Measurements from ENCODE around the gene MAP6D1.

Gene MAP6D1

GRCh38 chr3:183809270-183809669 is 16.1 kb downstream of the MAP6D1 start:
- no peaks in the 10 kb centered on the region for H3K27me3 ChIP-seq (ENCODE audit: control insufficient read depth, insufficient read depth, low read length)
- no peak overlapping the region for H3K4me3 ChIP-seq (ENCODE audit: low read length)
- H3K4me1 ChIP-seq (ENCODE audit: control insufficient read depth, insufficient read depth, low read length) = peaks cover 10% of the 10 kb centered on the region
- no peak overlapping the region for H3K9ac ChIP-seq (ENCODE audit: low read length)
- H3K9me3 ChIP-seq (ENCODE audit: control insufficient read depth, low read length) = no peaks in the 10 kb centered on the region
- peaks cover 10% of the 10 kb centered on the region for H3K36me3 ChIP-seq (ENCODE audit: control insufficient read depth, insufficient read depth, low read length)

- Histone ChIP-seq H3K9ac (ENCODE audit: low read length) (no peak overlapping the region), H3K9me3 (ENCODE audit: control insufficient read depth, low read length) (no peaks in the 10 kb centered on the region), H3K36me3 (ENCODE audit: control insufficient read depth, insufficient read depth, low read length) (peaks cover 10% of the 10 kb centered on the region), H3K4me1 (ENCODE audit: control insufficient read depth, insufficient read depth, low read length) (peaks cover 10% of the 10 kb centered on the region), H3K27me3 (ENCODE audit: control insufficient read depth, insufficient read depth, low read length) (no peaks in the 10 kb centered on the region), H3K4me3 (ENCODE audit: low read length) (no peak overlapping the region)
Observed at GRCh38 chr3:183808355-183808754, 17.0 kb downstream of the MAP6D1 start.

GRCh38 chr3:183807881-183808280 is 17.5 kb downstream of the MAP6D1 start:
- Histone ChIP-seq H3K9ac (ENCODE audit: low read length) (no peak overlapping the region), H3K4me1 (ENCODE audit: control insufficient read depth, insufficient read depth, low read length) (peaks cover 10% of the 10 kb centered on the region), H3K36me3 (ENCODE audit: control insufficient read depth, insufficient read depth, low read length) (peaks cover 10% of the 10 kb centered on the region), H3K9me3 (ENCODE audit: control insufficient read depth, low read length) (no peaks in the 10 kb centered on the region), H3K27me3 (ENCODE audit: control insufficient read depth, insufficient read depth, low read length) (no peaks in the 10 kb centered on the region), H3K4me3 (ENCODE audit: low read length) (no peak overlapping the region)

- Histone ChIP-seq H3K4me3 (ENCODE audit: low read length) (no peak overlapping the region), H3K9me3 (ENCODE audit: control insufficient read depth, low read length) (no peaks in the 10 kb centered on the region), H3K9ac (ENCODE audit: low read length) (no peak overlapping the region), H3K4me1 (ENCODE audit: control insufficient read depth, insufficient read depth, low read length) (peaks cover 10% of the 10 kb centered on the region), H3K27me3 (ENCODE audit: control insufficient read depth, insufficient read depth, low read length) (no peaks in the 10 kb centered on the region), H3K36me3 (ENCODE audit: control insufficient read depth, insufficient read depth, low read length) (peaks cover 10% of the 10 kb centered on the region)
Observed at GRCh38 chr3:183807209-183807728, 18.1 kb downstream of the MAP6D1 start.

GRCh38 chr3:183802989-183803388 is 22.4 kb downstream of the MAP6D1 start:
- Histone ChIP-seq H3K4me3 (ENCODE audit: low read length) (no peak overlapping the region), H3K9ac (ENCODE audit: low read length) (no peak overlapping the region), H3K4me1 (ENCODE audit: control insufficient read depth, insufficient read depth, low read length) (no peaks in the 10 kb centered on the region), H3K36me3 (ENCODE audit: control insufficient read depth, insufficient read depth, low read length) (no peaks in the 10 kb centered on the region), H3K9me3 (ENCODE audit: control insufficient read depth, low read length) (no peaks in the 10 kb centered on the region), H3K27me3 (ENCODE audit: control insufficient read depth, insufficient read depth, low read length) (no peaks in the 10 kb centered on the region)

- H3K4me1 ChIP-seq (ENCODE audit: control insufficient read depth, insufficient read depth, low read length) = no peaks in the 10 kb centered on the region
- H3K36me3 ChIP-seq (ENCODE audit: control insufficient read depth, insufficient read depth, low read length) = no peaks in the 10 kb centered on the region
- no peak overlapping the region for H3K4me3 ChIP-seq (ENCODE audit: low read length)
- H3K9me3 ChIP-seq (ENCODE audit: control insufficient read depth, low read length) = no peaks in the 10 kb centered on the region
- no peak overlapping the region for H3K9ac ChIP-seq (ENCODE audit: low read length)
- no peaks in the 10 kb centered on the region for H3K27me3 ChIP-seq (ENCODE audit: control insufficient read depth, insufficient read depth, low read length)
Observed at GRCh38 chr3:183801601-183802000, 23.8 kb downstream of the MAP6D1 start.

GRCh38 chr3:183800243-183800863 is 25.0 kb downstream of the MAP6D1 start:
- Histone ChIP-seq H3K36me3 (ENCODE audit: control insufficient read depth, insufficient read depth, low read length) (no peaks in the 10 kb centered on the region), H3K4me1 (ENCODE audit: control insufficient read depth, insufficient read depth, low read length) (no peaks in the 10 kb centered on the region), H3K9me3 (ENCODE audit: control insufficient read depth, low read length) (no peaks in the 10 kb centered on the region), H3K9ac (ENCODE audit: low read length) (no peak overlapping the region), H3K4me3 (ENCODE audit: low read length) (no peak overlapping the region), H3K27me3 (ENCODE audit: control insufficient read depth, insufficient read depth, low read length) (no peaks in the 10 kb centered on the region)

GRCh38 chr3:183799461-183799860 is 25.9 kb downstream of the MAP6D1 start:
- Histone ChIP-seq H3K9me3 (ENCODE audit: control insufficient read depth, low read length) (no peaks in the 10 kb centered on the region), H3K27me3 (ENCODE audit: control insufficient read depth, insufficient read depth, low read length) (no peaks in the 10 kb centered on the region), H3K9ac (ENCODE audit: low read length) (no peak overlapping the region), H3K4me1 (ENCODE audit: control insufficient read depth, insufficient read depth, low read length) (no peaks in the 10 kb centered on the region), H3K4me3 (ENCODE audit: low read length) (no peak overlapping the region), H3K36me3 (ENCODE audit: control insufficient read depth, insufficient read depth, low read length) (no peaks in the 10 kb centered on the region)

GRCh38 chr3:183797996-183798395 is 27.4 kb downstream of the MAP6D1 start:
- Histone ChIP-seq H3K4me1 (ENCODE audit: control insufficient read depth, insufficient read depth, low read length) (no peaks in the 10 kb centered on the region), H3K4me3 (ENCODE audit: low read length) (no peak overlapping the region), H3K27me3 (ENCODE audit: control insufficient read depth, insufficient read depth, low read length) (no peaks in the 10 kb centered on the region), H3K9ac (ENCODE audit: low read length) (no peak overlapping the region), H3K9me3 (ENCODE audit: control insufficient read depth, low read length) (no peaks in the 10 kb centered on the region), H3K36me3 (ENCODE audit: control insufficient read depth, insufficient read depth, low read length) (no peaks in the 10 kb centered on the region)

GRCh38 chr3:183796372-183796771 is 29.0 kb downstream of the MAP6D1 start:
- Histone ChIP-seq H3K4me3 (ENCODE audit: low read length) (no peak overlapping the region), H3K4me1 (ENCODE audit: control insufficient read depth, insufficient read depth, low read length) (no peaks in the 10 kb centered on the region), H3K36me3 (ENCODE audit: control insufficient read depth, insufficient read depth, low read length) (no peaks in the 10 kb centered on the region), H3K9me3 (ENCODE audit: control insufficient read depth, low read length) (no peaks in the 10 kb centered on the region), H3K27me3 (ENCODE audit: control insufficient read depth, insufficient read depth, low read length) (no peaks in the 10 kb centered on the region), H3K9ac (ENCODE audit: low read length) (no peak overlapping the region)

- Histone ChIP-seq H3K4me3 (ENCODE audit: low read length) (no peak overlapping the region), H3K9ac (ENCODE audit: low read length) (no peak overlapping the region), H3K36me3 (ENCODE audit: control insufficient read depth, insufficient read depth, low read length) (no peaks in the 10 kb centered on the region), H3K4me1 (ENCODE audit: control insufficient read depth, insufficient read depth, low read length) (no peaks in the 10 kb centered on the region), H3K27me3 (ENCODE audit: control insufficient read depth, insufficient read depth, low read length) (no peaks in the 10 kb centered on the region), H3K9me3 (ENCODE audit: control insufficient read depth, low read length) (no peaks in the 10 kb centered on the region)
Observed at GRCh38 chr3:183794452-183794851, 30.9 kb downstream of the MAP6D1 start.

- Histone ChIP-seq H3K9ac (ENCODE audit: low read length) (no peak overlapping the region), H3K9me3 (ENCODE audit: control insufficient read depth, low read length) (no peaks in the 10 kb centered on the region), H3K4me1 (ENCODE audit: control insufficient read depth, insufficient read depth, low read length) (no peaks in the 10 kb centered on the region), H3K36me3 (ENCODE audit: control insufficient read depth, insufficient read depth, low read length) (no peaks in the 10 kb centered on the region), H3K4me3 (ENCODE audit: low read length) (no peak overlapping the region), H3K27me3 (ENCODE audit: control insufficient read depth, insufficient read depth, low read length) (no peaks in the 10 kb centered on the region)
Observed at GRCh38 chr3:183792976-183793375, 32.4 kb downstream of the MAP6D1 start.

- Histone ChIP-seq H3K9ac (ENCODE audit: low read length) (no peak overlapping the region), H3K36me3 (ENCODE audit: control insufficient read depth, insufficient read depth, low read length) (no peaks in the 10 kb centered on the region), H3K9me3 (ENCODE audit: control insufficient read depth, low read length) (no peaks in the 10 kb centered on the region), H3K4me1 (ENCODE audit: control insufficient read depth, insufficient read depth, low read length) (no peaks in the 10 kb centered on the region), H3K4me3 (ENCODE audit: low read length) (no peak overlapping the region), H3K27me3 (ENCODE audit: control insufficient read depth, insufficient read depth, low read length) (no peaks in the 10 kb centered on the region)
Observed at GRCh38 chr3:183790700-183791099, 34.7 kb downstream of the MAP6D1 start.

Measured in mucosa of stomach (tissue), 1 donor.